Suprapubic skin (tissue), 3 donors: ENCODE results near the gene NRDE2.

Source experiments
- CTCF ChIP-seq, 2 donors: fragments of 200-600 bp in 1 of 2; fragments of 450-650 bp in 1 of 2; sonication (generic) in 1 of 2; IDR thresholded peaks; one replicate each; pipeline ENCODE4 v1.5.1; 2016 to 2019; ENCODE audit warnings: antibody characterized with exemption in 2 of 2, mild to moderate bottlenecking in 1 of 2, moderate library complexity in 1 of 2
- POLR2A ChIP-seq, 2 donors: fragments of 450-650 bp; IDR thresholded peaks; one replicate each; pipeline ENCODE4 v1.6.1; 2017; ENCODE audit warnings: antibody characterized with exemption in 2 of 2, mild to moderate bottlenecking in 2 of 2, moderate library complexity in 2 of 2

DNA sequence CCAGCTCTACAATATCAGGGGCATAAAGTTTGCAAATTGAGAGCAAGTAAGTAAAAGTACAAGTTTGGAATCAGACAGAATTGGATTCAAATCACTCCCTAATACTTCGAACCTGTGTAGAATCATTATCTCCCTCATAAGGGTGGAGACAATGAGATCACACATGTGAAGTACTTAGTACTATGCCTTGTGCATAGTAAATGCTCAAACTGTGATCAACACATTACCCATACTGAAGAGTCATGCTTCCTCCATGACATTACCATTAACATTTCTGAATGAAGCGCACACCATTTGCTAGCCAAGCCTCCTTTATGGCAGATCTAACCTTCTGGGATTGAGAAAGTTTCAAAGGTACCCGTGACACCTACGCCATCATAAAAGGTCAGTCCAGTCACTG, 26.6 kb upstream of the NRDE2 start:
- TF ChIP-seq CTCF (IDR thresholded peaks at IDR 0.05) (no peak), POLR2A (IDR thresholded peaks at IDR 0.05) (no peak)
